SHP77 (cell line): ENCODE results near the gene STYXL1.
"Not testable (repeated sequence)": the region's sequence is repeated elsewhere in the genome, so short reads cannot be mapped to it uniquely, and the experiment has no call there.

Source experiments
- DNase-seq, 2 experiments: peaks; one replicate each; lab custom pipeline; 2025; lab: John Stamatoyannopoulos, UW

The STYXL1 gene

DNA sequence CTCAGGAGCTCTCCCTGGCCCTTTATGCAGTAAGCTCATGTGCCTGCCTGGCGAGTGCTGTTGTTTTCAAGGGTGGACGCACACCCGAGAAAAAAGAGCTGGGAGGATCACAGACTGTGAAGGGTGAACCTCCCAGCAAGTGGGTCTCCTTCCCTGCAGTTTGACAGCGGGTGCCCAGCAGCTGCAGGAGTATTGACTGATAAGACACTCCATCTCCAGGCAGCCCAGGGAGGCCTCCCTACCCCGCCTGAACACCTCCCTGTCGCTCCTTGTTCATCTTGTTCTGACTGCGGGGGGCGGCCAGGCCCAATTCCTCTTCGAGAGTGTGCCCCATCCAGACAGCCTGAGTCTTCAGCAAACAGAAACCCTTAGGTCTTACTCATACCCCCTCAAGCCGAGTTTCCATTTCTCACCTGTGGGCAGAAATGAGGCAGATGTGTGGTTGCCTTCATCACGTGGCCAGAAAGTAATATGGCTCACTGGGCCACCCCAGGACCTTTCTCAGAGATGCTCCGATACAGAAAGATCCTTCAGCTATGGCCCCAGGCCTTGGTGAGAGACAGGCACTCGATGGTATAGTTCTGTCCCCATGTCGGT, 17.3 kb upstream of the STYXL1 start:
- no peak for DNase-seq

DNA sequence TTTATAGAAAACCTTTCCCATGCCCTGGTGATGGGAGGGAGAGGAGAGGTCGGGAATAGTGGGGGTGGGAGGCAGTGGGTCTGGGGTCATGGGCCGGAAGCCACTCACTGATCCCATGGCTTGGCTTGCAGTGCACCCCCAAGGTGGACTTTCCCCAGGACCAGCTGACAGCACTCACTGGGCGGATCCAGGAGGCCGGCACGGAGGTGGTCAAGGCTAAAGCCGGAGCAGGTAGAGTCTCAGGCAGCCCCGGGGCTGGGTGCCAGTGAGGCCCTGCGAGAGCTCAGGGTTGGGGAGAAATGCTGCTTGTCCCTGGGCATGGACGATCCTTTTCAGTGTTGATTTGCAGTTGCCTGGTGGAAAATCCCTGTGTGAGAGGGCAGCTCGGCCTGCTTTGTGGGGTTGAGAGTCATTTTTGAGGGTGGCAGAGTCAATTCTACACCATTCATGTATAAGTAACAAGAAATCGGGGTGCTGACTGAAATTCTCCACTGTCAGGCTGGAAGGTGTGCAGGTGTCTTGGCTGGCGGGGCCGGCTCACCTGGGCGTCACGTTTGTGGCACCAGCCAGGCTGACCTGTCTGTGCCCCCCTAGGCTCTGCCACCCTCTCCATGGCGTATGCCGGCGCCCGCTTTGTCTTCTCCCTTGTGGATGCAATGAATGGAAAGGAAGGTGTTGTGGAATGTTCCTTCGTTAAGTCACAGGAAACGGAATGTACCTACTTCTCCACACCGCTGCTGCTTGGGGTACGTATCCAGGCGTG, 16.6 kb upstream of the STYXL1 start:
- DNase-seq: no peak

DNA sequence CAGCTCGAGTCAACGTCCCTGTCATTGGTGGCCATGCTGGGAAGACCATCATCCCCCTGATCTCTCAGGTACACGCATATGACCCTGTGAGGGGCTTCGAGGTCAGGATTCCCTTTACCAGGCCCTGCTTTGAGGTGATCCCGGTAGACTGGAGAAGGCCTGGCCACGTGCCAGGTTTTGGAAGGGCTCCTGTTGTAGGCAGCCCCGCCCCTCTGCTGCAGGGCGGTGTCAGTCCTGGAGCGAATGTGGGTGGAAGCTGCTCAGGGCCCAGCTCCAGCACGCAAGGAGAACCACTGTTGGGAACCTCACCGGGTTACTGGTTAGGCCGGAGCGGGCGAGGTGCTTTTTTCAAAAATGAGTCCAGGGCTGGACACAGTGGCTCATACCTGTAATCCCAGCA, 15.7 kb upstream of the STYXL1 start:
- peak; percentile 10 to 15 for DNase-seq

DNA sequence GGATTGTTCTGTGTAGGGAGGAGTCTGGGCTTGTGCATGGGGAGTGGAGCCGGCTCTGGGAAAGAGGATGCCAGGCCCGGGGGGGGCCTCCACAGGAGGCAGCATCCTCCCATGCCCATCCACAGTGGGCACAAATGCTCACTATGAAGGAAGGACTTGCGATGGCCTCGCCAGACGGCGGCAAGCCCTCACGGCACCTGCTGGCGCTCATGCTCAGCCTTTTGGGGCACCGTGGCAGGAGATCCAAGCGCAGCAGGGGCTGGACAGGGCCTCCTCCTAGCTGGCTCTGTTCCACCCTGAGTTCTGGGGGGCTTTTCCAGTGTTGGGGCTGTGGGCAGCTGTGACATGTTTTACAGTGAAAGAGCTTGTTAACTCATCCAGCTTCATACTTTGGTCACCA, 15.3 kb upstream of the STYXL1 start:
- no peak for DNase-seq

DNA sequence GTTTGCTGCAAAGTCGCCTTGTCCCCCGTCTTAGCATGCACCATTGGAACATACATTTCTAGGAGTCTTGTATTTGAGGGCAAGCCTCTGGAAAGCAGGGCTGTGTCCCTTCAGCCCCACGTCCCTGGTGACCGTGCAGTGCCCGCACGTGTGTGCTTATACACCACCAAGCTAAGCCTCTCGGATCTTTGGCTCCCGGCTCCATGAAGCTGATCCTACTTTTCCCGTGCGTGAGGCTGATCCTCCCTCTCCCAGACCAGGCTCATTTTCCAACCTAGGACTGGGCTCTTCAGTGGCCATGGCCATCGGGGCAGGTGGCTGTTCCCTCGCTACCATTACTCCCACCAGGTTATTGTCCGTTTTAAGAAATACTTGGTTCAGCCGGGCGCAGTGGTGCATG, 14.5 kb upstream of the STYXL1 start:
- DNase-seq: no peak

DNA sequence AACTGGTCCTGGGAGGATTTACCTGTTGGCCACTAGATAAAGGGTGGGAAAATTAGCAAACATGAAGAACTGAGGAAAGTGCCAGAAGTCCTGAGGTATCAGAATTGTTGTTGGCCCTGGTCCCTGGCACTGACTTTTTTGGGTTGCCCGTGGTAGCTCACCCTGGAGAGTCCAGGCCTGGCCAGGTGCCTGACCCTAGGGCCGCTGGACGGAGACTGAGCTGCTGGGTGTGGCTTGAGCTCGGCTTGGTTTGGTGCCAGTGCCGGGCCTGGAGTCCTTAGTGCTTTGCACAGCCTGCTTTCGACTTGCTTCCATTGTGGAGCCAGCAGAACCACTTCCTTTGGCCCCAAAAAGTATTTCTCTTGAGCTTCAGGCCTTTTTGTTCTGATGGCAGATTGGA, 13.0 kb upstream of the STYXL1 start:
- DNase-seq: no peak

DNA sequence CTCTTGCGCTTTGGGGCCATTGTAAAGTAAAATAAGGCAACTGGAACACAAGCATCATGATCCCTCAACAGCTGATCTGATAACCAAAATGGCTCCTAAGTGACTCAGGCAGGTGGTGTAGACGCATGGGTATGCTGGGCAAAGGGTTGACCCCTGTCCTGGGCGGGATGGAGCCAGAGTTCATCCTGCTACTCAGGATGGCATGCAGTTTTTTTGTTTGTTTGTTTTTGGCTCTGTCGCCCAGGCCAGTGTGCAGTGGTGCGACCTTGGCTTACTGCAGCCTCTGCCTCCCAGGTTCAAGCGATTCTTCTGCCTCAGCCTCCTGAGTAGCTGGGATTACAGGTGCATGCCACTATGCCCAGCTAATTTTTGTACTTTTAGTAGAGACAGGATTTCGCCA, 10.9 kb upstream of the STYXL1 start:
- DNase-seq: not testable (repeated sequence)

DNA sequence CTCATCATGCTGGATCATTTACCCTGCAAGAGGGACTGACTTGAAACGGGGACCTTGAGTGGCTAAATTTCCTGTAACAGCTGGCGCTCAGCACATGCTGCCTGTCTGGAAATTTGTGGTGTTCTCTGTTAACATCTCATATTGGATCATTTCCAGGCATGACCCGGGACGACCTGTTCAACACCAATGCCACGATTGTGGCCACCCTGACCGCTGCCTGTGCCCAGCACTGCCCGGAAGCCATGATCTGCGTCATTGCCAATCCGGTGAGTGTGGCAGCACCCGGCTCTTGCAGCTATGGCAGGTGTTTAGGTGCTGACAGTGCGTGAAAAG, 10.0 kb upstream of the STYXL1 start:
- no peak for DNase-seq

DNA sequence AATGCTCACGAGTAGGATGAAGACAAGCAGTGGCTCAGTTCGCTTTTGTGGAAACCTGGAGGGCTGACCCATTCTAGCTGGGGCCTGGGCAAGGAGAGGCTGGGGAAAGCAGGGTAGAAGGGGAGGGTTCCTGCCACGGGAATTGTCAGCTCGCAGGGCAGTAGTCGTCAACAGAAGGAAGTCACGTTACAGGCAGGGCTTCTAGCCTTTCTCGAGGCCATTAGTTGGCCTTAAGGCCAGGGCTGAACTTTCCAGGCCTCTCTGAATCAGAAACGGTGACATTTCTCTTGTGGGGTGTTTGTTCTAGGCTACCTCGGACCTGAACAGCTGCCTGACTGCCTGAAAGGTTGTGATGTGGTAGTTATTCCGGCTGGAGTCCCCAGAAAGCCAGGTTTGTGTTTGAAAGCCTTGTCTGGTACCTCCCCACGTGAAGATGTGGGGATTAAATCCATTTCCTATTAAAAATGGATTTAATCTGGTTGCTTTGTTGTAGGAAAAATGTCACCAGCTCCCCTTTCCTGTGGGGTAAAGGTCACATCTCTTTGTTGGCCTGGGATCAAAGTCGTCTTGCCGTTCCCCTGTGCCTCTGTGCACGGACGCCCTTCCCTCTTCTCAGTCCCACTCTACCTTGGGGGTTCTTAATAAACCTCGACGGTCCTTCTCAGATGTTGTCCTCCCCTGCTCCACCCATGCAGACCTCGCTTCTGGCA, 9.5 kb upstream of the STYXL1 start:
- no peak for DNase-seq

DNA sequence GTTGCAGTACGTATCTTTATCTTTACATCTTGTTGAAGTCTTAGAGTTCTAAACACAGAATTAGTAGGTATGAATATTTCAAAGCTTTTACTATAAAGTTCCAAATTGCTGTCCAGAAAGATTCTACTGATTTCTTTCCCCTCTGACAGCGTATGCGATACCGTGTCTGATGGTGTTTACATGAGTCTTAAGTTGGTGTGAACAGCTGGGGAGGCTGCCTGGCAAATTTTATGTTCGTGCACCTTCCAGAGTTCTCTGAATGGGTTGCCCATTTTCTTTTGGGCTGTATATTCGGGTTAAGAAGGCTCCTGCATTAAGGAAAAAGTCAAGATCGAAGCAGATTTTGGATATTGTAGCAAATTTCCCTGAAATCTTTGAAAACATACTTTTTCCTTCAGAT, 8.4 kb upstream of the STYXL1 start:
- DNase-seq: no peak

DNA sequence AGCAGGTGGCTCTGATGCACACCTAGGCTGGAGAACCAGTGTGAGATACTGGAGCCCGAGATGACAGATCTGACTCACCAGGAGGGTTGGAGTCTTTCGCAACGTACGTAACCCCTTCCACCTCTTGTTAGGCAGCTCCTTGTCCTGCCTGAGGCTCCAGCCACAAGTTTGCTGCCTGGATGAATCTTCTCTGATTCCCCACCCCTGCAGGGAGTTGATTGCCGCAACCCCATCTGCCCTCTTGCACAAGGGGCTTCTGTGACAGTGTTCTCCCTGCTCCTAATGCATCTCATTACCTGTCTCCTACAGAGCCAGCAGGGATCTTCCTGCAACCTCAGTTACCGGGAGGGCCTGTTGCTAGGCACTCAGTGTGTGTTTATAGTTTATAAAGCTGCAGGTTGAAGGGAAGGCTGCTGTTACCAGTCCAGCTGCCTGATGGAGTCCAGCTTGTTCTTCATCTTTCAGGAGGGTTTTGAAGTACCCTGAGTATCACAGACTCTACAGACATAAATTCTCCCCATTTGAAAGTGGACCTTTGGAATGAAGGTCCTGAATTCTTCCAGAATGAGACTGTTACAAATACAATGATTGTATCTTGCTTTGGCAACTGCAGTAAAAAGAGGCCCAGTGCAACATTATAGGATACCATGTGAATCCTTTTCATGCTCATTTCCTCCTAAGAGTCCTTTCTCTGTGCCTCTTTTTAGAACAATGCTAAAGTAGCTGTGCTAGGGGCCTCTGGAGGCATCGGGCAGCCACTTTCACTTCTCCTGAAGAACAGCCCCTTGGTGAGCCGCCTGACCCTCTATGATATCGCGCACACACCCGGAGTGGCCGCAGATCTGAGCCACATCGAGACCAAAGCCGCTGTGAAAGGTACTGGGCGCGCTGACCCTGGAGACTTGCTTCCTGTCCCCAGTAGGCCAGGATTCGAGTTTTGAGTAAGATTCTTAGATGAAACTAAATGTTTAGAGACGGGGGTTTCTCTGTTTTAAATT, 6.6 kb upstream of the STYXL1 start:
- no peak for DNase-seq

DNA sequence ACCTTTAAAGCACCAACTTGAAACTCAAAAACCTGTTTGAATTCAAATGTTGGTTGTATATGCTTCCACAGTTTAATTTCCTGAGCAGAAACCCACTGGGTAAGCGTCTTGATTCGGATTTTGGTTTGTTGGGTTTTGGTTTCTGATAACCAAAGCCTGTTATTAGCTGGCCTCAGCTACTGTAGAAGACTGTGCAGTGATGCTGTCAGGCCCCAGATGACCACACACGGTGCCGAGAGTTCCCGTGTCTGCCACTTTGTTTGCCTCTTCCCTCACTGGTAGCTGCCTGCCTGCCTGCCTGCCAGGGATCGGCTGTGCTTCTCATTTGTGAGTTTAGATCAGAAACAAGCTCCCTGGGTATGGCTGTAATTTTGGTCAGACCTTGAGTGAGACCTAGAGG, 5.7 kb upstream of the STYXL1 start:
- DNase-seq: no peak

DNA sequence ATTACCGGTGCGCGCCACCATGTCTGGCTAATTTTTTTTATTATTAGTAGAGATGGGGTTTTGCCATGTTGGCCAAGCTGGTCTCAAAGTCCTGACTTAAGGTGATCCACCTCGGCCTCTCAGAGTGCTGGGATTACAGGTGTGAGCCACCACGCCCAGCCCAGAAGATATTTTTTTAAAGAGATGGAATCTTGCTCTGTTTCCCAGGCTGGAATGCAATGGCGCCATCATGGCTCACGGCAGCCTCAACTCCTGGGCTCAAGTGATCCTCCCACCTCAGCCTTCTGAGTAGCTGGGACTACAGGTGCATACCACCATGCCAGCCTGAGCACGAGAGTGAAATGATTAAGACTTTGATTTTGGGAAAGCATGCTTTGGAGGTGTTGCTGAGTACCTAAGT, 4.9 kb upstream of the STYXL1 start:
- DNase-seq: not testable (repeated sequence)

DNA sequence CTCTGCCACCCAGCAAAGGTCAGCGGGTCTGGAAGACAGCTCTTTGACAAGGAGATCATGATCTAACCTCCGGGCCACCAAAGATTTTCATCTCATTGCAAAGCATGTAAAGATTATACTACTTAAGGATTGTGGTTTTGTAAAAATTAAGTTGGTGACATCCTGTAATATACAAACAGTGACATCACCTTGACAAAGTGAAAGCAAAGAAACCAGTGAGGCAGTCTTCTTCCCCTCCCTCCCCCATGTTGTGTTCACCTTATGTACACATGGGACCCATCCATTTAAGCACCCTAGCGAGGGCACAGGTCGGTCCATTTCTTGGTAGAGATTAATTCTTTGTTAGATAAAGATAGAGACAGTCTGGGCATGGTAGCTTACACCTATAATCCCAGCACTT, 4.0 kb upstream of the STYXL1 start:
- no peak for DNase-seq

DNA sequence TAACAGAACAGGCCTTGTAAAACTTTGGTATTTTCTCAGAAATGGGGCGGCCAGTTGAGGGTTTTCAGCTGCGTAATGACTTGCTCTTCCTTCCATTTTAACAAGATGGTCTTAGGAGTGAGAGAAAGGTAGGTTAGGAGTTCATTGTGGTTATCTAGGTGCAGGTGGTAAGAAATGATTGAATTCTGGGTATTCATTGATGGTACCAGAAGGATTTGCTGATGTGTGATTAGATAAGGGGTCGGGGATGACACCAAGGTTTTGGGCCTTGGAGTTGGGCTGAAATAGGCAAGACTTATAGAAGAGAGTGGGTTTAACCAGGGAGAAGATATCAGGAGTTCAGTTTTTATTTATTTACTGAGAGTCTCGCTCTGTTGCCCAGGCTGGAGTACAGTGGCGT, 2.7 kb upstream of the STYXL1 start:
- no peak for DNase-seq

DNA sequence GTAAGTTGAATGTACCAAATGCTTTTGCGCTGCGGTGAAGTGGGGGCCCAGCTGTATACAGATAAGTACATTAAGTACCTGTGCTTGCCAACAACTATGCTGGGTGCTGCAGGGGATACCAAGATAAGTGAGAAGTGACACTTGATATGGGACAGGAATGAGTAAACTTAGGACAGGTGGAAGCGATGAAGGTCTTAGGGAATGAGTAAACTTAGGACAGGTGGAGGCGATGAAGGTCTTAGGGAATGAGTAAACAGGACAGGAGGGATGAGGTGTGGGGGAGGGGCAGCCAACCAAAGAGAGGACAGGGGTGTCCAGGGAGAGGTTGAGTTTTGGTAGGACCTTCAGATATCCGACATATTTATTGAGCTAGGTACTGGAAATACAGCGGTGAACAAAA, 1.5 kb upstream of the STYXL1 start:
- no peak for DNase-seq

DNA sequence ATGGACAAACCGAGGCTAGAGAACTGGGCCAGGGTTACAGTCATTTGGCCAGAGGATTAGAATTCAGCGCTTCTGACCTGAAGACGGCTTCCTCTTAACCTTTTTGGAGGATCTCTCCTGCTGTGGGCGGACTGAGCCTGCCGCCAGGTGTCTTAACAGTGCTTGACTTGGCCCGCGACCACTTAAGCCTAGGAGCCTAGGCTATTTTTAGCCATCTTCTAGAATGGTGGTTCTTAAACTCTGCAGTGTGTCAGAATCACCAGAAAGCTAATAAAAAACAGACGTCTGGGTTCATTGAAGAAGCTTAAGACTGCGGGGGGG, 828 bp upstream of the STYXL1 start:
- peak in 1 of 2 experiments; percentile 39 for DNase-seq

DNA sequence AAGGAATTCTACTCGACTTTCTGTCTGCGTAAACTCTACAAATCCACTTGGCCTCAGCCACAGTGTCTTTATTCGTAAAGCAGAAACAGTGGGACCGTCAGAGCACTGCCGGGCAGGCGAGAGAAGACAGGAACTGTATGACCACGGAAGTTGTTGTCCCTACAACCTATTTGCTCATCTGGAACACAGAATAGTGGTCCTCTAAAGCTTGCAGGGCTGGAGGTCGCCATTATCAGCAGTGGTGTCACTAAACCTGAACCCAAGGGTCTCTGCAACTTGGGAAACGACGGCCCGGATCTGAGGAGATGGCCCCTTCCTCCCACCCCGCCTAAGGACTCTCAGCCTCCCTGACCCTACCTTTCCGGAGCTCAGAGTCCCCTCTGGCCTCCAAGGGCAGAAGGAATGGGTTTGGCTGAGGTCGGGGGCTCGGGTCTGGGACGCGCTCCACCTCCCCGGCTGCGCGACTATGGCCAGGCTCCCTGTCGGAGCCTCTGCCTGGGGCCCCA, 442 bp downstream of the STYXL1 start:
- DNase-seq: no peak

DNA sequence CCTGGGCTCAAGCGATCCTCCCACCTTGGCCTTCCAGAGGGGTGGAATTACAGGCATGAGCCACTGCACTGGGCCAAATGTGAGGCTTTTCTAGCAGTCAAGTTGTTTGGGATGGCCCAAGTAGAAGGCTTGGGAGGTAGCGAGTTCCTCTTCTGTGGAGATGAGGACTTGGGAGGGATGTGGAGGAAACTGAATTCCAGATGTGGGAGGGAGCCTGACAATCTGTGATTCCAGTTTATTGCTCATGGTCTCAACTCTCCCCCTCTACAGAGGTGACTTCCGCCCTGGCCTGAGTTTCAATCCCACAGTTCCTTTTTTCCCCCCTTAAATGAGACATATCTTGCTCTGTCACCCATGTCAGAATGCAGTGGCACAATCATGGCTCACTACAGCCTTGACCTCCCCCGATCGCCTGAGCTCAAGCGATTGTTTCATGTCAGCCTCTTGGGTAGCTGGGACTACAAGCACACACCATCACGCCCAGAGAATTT, 3.4 kb downstream of the STYXL1 start:
- no peak for DNase-seq

DNA sequence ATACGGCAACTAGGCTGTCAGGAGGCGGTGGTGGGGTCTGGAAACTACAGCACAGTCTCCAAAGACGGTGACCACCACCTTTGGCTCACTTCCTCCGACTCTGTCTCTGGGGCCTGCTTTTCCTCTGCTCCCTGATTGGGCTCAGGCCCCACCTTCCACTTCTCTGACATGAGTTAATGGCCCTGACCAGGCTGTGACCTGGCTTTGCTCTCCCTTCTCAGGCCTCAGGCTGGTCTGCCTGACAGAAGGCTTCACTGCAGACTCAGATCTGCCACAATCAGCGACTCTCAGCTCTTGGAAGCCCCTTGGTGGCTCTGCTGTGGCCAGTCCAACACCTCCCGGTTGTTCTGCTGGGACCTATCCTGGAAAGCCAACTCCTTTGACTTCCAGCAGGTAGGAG, 7.7 kb downstream of the STYXL1 start:
- no peak for DNase-seq

DNA sequence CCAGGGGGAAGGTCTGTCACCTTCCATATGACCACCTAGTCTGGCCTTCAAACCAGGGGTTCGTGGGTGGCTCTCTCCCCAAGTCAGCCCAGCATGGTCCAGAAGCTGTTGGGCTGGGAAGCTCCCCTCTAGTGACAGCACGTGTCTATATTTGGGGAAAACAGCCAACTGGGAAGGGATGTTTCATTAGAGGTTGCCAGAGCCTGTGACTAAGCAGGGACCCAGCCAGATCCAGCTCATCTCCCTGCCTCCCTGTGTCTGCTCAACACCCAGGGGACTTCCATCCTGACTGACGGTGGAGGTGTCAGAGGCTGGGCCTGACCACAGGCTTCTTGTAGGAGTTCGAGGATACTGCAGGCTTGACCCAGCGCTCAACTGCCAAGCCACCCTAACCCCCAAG, 10.5 kb downstream of the STYXL1 start:
- no peak for DNase-seq

DNA sequence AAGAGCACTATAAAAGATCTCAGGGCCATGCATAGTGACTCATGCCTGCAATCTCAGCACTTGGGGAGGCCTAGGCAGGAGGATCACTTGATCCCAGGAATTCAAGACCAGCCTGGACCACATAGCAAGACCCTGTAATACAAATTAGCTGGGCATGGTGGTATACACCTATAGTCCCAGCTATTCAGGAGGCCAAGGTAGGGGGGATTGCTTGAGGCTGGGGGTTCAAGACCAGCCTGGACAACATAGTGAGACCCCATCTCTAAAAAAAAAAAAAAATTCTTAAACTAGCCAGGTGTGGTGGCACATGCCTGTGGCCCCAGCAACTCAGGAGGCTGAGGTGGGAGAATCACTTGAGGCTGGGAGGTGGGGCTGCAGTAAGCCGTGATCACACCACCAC, 15.8 kb downstream of the STYXL1 start:
- DNase-seq: no peak
